Lower lobe of right lung (tissue), 2 donors: ENCODE data around the gene DBN1. TPM values are rescaled to one million over a fixed set of nuclear protein-coding genes. Genes with fewer than 3 reads are reported as not detected.
"Not testable (repeated sequence)": the region's sequence is repeated elsewhere in the genome, so short reads cannot be mapped to it uniquely, and the experiment has no call there.

Experiments
- ATAC-seq, 2 donors: fragments of 200-7000 bp; cut with Tn5 transposase; one replicate each; pipeline ENCODE4 v1.9.1; 2020 to 2022; ENCODE audit warnings: mild to moderate bottlenecking in 2 of 2, moderate library complexity in 2 of 2
- DNase-seq: peaks from one replicate; pipeline ENCODE4 v3.0.0-alpha.2; 2020
- H3K27ac ChIP-seq: fragments of 200-600 bp; one replicate; pipeline ENCODE4 v1.8.0; 2022
- H3K27me3 ChIP-seq: fragments of 200-600 bp; one replicate; pipeline ENCODE4 v1.8.0; 2022; ENCODE audit warnings: low read depth
- H3K36me3 ChIP-seq: fragments of 200-600 bp; one replicate; pipeline ENCODE4 v1.8.0; 2022; ENCODE audit warnings: mild to moderate bottlenecking
- H3K4me1 ChIP-seq: fragments of 200-600 bp; one replicate; pipeline ENCODE4 v1.8.0; 2022
- H3K4me3 ChIP-seq: fragments of 200-600 bp; one replicate; pipeline ENCODE4 v1.8.0; 2022; ENCODE audit warnings: mild to moderate bottlenecking
- H3K9me3 ChIP-seq: fragments of 200-600 bp; one replicate; pipeline ENCODE4 v1.8.0; 2022
- intact Hi-C: fragments of 100-400 bp; cut with DNase I; formaldehyde crosslinking; loops from one replicate; pipeline ENCODE4 v1.11.0; 2022
- total RNA-seq: library from RNA; stranded (reverse); fragmentation: NEBNext Ultra II Directional; extraction: Animal tissue kit (Norgen Biotek cat#: 25700); gene quantifications from one replicate; pipeline ENCODE4 v1.2.1, GENCODE V29; 2021
- TF ChIP-seq, protein P1 (sequence below): fragments of 200-600 bp; IDR thresholded peaks from one replicate; pipeline ENCODE4 v1.8.0; 2022; ENCODE audit warnings: antibody characterized with exemption, mild to moderate bottlenecking
- donor health status: DM: no; HTN: yes; CAD: no; lungs with severe emphysema.

Gene DBN1
- total RNA-seq, 1 donor from 2014 or later, result 23.1 TPM

DNA sequence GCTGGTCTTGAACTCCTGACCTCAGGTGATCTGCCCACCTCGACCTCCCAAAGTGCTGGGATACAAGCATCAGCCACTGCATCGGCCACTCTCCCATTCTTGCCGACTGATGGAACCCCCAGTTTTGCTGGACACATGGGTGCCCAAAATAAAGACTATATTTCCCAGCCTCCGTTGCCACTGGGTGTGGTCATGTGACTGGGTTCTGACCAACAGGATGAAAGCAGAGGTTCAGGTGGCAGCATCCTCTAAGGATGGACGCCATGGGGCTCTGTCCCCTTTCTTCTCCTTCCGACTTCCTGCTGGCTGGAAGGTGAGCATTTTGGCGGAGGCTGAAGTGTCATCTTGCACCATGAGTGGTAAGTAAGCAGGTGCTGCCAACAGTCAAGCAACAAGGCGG, 13.7 kb upstream of the DBN1 start:
- DNase-seq (no peak), ATAC-seq (no peak)
- TF ChIP-seq, protein P1, sequence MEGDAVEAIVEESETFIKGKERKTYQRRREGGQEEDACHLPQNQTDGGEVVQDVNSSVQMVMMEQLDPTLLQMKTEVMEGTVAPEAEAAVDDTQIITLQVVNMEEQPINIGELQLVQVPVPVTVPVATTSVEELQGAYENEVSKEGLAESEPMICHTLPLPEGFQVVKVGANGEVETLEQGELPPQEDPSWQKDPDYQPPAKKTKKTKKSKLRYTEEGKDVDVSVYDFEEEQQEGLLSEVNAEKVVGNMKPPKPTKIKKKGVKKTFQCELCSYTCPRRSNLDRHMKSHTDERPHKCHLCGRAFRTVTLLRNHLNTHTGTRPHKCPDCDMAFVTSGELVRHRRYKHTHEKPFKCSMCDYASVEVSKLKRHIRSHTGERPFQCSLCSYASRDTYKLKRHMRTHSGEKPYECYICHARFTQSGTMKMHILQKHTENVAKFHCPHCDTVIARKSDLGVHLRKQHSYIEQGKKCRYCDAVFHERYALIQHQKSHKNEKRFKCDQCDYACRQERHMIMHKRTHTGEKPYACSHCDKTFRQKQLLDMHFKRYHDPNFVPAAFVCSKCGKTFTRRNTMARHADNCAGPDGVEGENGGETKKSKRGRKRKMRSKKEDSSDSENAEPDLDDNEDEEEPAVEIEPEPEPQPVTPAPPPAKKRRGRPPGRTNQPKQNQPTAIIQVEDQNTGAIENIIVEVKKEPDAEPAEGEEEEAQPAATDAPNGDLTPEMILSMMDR, result no peak
- no peak overlapping the region for H3K27ac ChIP-seq
- no peak overlapping the region for H3K4me3 ChIP-seq
- peaks cover 80% of the 10 kb centered on the region for H3K36me3 ChIP-seq
- no peaks in the 10 kb centered on the region for H3K4me1 ChIP-seq
- intact Hi-C loops, result no loop called here
- no peaks in the 10 kb centered on the region for H3K9me3 ChIP-seq
- H3K27me3 ChIP-seq, result no peaks in the 10 kb centered on the region

DNA sequence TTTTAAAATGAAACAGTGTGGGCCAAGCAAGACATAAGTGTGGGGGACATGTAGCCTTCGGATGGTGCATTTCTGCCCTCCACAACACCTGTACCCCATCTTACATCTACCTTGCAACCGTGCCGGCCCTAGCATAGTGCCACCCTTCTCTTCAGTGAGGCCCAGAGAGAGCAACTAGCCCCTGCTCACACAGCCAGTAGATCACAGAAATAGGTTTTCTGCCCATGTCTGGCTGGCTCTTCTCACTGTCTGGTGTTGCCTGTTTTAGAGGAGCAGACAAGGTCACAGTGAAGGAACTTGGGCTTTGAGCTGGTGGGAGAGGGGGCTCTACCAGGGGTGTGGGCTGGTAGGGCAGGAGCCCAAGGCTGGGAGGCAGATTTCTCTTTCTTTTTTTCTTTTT, 12.8 kb upstream of the DBN1 start:
- no peak for ATAC-seq
- Histone ChIP-seq H3K36me3 (peaks cover 76% of the 10 kb centered on the region), H3K9me3 (no peaks in the 10 kb centered on the region), H3K4me1 (no peaks in the 10 kb centered on the region), H3K27ac (no peak overlapping the region), H3K4me3 (no peak overlapping the region), H3K27me3 (no peaks in the 10 kb centered on the region)
- TF ChIP-seq, protein P1, result no peak
- intact Hi-C loops, result no loop called here
- DNase-seq, result no peak

DNA sequence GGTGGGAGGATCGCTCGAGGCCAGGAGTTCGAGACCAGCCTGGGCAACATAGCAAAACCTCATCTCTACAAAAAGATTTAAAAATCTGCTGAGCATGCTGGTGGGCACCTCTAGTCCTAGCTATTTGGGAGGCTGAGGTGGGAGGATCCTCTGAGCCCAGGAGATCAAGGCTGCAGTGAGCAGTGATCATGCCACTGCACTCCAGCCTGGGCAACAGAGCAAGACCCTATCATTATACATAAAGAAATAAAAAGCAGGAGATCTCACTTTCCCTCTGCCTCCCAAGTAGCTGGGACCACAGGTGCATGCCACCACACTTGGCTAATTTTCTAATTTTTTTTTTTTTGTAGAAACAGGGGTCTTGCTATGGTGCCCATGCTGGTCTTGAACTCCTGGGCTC, 12.3 kb upstream of the DBN1 start:
- ATAC-seq, H3K4me3 ChIP-seq, H3K4me1 ChIP-seq, H3K9me3 ChIP-seq, H3K27me3 ChIP-seq, DNase-seq, intact Hi-C loops, H3K27ac ChIP-seq: not testable (repeated sequence)
- H3K36me3 ChIP-seq, result peaks cover 71% of the 10 kb centered on the region

DNA sequence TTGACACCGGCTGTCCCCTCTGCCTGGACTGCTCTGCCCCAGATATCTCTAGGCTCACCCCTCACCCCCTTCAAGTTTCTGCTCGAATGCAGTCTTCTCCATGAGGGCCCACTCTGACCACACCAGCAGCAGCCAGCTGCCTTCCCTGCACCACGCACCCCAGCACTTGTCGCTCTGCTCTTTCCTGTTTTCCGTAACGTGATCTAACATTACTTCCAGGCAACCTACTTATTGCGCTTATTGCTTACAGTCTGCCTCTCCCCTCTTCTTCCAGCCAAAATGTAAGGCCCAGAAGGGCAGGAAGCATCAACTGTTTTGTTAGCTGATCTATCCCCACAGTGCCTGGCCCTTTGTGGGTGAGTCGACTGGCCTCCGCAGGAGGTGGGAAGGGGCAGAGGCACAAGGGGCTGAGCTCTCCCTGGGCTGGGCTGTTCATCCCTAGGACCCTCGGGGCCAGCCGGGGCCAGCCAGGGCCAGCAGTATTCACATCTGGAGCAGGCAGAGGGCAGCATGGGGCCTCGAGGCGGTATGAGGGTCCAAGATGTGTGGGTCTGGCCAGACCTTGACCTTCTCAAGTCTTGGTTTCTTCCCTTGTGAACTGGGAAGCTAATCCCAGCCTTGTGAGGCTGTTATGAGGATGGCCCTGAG, 11.6 kb upstream of the DBN1 start:
- DNase-seq (no peak), ATAC-seq (no peak)
- TF ChIP-seq, protein P1, result no peak
- Histone ChIP-seq H3K36me3 (peaks cover 66% of the 10 kb centered on the region), H3K27ac (no peak overlapping the region), H3K9me3 (no peaks in the 10 kb centered on the region), H3K4me3 (no peak overlapping the region), H3K4me1 (peaks cover 4% of the 10 kb centered on the region), H3K27me3 (no peaks in the 10 kb centered on the region)
- intact Hi-C loops, result no loop called here

DNA sequence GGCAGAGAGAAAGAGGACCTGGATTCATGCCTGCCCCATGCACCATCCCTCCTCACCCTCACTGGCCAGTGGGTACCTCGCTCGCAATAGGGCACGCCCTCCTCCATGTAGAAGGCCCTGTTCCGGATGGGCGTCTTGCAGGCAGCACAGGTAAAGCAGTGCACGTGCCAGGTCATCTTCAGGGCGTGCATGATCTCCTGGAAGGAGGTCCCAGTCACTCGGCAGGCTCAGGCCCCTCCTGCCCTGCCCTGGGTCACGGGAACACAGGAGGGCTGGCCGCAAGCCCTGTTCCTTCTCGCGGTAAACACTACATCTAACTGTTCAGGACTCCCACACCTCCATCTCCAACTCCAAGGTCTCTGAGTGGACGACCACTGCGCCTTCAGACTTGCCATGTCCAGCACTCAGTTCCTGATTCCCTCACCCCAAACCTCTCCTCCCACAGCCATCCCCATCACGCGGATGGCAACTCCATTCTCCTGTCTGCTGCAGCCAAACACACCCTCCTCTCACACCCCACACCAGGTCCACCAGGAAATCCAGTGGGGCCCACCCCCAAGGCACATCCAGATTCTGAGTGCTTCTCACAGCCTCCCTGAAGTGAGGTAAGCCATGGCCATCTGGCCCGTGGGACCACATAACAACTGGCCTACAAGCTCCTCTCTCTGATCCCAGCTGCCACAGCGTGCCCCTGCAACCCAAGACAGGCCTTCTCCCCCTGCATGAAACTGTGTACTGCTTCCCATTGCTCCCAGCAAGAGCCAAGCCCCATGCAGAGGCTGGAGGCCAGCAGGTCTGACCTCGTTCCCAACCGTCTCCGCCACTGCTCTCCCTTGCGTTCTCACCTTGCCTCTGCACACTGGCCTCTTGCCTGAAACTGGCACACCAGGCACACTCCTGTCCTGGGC, 10.8 kb upstream of the DBN1 start:
- DNase-seq (no peak), ATAC-seq (no peak)
- H3K4me3 ChIP-seq, result no peak overlapping the region
- H3K27me3 ChIP-seq, result no peaks in the 10 kb centered on the region
- TF ChIP-seq, protein P1, result no peak
- H3K4me1 ChIP-seq, result peaks cover 11% of the 10 kb centered on the region
- H3K36me3 ChIP-seq, result peaks cover 58% of the 10 kb centered on the region
- intact Hi-C loops, result no loop called here
- H3K9me3 ChIP-seq, result no peaks in the 10 kb centered on the region
- H3K27ac ChIP-seq, result no peak overlapping the region

DNA sequence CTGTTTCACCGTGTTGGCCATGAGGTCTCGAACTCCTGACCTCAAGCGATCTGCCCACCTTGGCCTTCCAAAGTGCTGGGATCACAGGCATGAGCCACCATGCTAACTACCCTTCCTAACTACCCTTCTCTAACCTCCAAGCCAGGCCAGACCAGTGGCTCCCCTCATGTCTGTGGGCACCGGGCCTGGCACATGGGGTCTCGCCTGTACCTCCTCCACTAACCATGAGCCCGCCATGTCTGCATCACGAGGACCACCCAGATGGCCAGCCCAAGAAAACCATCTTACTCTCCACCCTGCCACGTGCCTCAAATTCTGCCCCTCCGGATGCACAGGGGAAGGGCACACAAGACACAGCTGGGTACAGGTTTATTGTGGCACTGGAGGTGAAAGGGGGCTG, 9.6 kb upstream of the DBN1 start:
- DNase-seq (no peak), ATAC-seq (no peak)
- Histone ChIP-seq H3K27me3 (no peaks in the 10 kb centered on the region), H3K9me3 (no peaks in the 10 kb centered on the region), H3K4me1 (peaks cover 24% of the 10 kb centered on the region), H3K27ac (no peak overlapping the region), H3K4me3 (no peak overlapping the region), H3K36me3 (peaks cover 46% of the 10 kb centered on the region)
- TF ChIP-seq, protein P1, result no peak
- intact Hi-C loops, result no loop called here
